DMS79 (cell line): ENCODE measurements around the gene MRPS15.
"Not testable (repeated sequence)": the region's sequence is repeated elsewhere in the genome, so short reads cannot be mapped to it uniquely, and the experiment has no call there.

Experiments used
- DNase-seq: peaks from one replicate; lab custom pipeline; 2025; lab: John Stamatoyannopoulos, UW

MRPS15 gene

DNA sequence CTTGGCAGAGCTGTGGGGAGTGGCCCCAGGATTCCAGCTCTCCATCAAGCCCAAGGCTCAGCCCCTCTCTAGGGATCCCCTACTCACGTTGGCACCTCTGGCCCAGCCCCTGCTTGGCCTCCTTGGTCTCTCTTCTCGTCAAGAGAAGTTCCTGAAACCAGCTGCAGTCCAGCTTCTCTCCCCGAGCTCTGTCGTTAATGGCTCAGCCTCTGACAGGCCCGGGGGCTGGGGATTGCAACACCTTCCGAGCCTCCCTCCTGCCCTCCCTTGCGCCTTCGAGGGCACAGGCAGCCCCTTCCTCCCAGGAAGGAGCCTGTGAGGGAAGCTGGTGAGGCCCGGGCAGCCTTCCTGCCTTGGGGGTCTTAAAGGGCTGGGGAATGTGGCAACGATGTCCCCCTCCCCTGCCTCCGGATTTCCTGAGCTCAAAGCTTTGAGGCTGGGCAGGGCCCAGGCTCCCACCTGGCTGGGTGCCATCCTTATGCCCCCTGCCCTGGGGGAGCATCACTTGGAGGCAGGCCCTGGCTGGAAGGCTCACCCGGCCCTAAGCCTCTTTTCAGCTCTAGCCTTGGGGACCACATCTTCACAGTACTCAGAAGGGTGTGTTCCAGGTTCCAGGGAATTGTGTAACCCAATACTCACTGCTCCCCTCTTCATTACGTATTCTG is 18.7 kb upstream of the MRPS15 start, which contains the start of gene CSF3R:
TSS of gene CSF3R (minus strand) at position 190 of the 665 bp plus-strand sequence. CDS start 3,417 bp downstream, outside the sequence.
- DNase-seq, result no peak

GRCh38 chr1:36481771-36482723 is 17.9 kb upstream of the MRPS15 start:
- no peak for DNase-seq

DNA sequence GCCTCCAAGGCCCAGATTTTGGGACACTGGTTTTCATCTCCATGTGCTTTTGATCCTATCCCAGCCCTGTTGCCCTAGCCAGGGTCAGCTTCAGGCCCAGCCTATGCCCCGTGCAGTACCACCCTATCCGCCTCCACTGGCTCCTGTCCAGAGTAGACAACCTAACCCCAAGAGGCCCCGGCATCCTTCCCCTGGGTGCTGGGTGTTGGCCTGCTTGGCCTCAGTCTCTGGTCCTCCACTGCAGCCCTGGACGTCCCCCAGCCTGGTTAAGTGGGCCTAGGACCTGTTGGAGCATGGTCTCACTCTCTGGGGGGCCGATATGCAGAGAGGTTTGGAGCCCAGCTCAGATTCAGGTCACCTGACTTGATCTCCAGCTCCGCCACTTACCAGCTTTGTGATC is 16.9 kb upstream of the MRPS15 start:
- no peak for DNase-seq

DNA sequence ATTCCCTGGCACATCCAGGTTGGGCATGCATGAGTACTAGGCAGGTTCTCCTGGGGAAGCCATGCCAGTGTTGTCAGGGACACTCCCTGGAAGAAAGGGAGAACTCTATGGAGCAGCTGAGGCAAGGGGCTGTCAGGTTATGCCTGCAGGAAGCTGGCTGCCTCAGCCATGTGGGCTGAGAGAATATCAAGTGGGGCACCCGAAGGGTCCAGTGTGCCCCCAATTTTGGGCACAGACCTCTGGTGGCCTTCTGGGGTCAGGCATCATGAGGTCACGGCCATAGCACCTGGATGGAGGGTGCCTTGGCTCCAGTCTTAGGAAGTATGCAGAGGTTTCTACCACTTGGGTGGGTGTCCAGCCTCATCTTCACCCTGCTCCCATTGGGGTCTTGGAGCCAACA is 16.0 kb upstream of the MRPS15 start:
- DNase-seq, result no peak

GRCh38 chr1:36479505-36480051 is 15.4 kb upstream of the MRPS15 start:
- DNase-seq, result no peak

DNA sequence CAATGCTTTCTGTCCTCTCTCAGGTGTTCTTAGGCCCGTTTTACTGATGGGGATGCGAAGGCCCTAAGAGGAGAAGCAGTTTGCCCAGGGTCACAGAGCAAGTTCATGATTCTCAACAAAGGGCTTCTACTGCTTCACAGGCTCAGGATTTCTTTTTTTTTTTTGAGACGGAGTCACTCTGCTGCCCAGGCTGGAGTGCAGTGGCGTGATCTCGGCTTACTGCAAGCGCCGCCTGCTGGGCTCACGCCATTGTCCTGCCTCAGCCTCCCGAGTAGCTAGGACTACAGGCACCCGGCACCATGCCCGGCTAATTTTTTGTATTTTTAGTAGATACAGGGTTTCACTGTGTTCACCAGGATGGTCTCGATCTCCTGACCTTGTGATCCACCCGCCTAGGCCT is 13.4 kb upstream of the MRPS15 start:
- DNase-seq, result not testable (repeated sequence)

DNA sequence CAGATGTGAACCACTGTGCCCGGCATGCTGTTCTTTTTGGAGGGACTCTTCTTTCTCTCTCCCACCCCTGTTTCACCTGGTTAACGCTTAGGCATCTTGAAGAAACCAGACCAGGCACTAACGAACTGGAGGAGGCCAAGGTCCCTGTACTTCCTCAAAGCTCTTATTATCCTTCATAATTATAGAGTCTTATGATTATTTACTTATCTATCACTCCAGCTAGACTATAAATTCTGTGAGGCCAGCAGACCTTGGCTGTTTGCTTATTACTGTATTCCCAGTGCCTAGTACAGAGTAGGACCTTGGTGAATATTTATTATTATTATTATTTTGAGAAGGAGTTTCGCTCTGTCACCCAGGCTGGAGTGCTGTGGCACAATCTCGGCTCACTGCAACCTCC is 12.8 kb upstream of the MRPS15 start:
- no peak for DNase-seq

DNA sequence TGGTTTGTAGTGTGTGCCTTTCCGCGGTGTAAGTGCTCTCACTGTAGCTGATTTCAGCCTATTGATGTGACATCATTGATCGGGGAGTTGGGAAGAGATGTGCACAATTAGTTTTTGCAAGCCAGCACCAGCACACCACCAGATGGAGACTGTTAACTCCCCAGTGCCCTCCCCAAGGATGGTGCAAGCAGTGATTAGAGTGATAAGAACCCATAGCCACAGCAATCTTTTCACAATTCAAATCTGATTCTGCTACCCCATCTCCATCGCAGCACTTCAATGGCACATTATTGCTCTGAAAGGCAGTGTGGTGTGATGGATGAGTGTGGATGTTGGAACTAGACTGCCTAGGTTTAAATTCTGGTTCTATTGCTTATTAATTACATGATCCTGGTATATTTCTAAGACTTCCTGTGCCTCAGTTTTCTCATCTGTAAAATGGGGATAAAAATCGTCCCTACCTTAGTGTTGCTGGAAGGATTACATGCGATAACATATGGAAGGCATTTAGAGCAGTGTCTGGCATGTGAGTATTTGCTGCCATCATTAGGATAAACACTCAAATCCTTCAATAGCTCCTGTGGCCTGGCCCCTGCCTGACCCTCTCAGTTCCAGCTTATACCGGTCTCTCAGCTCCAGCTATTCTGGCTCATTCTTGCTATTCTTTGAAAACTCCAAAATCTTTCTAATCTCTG is 11.9 kb upstream of the MRPS15 start:
- DNase-seq, result no peak

DNA sequence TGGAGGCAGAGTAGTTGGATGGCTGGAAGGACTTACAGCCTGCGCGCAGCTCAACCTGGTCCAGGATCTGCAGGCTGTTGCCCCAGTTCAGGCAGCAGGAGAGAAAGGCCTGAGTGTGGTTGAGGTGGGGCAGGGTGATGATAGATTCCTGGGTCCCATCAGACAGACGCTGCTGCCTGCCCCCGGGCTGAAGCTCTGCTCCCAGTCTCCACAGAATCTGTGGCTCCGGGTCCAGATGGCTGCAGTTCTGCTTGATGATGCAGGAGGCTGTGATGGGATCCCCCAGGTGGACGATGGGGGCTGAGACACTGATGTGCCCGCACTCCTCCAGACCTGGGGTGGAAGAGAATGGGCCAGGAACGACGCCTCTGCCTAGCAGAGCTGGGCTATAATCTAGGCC is 11.2 kb upstream of the MRPS15 start:
- no peak for DNase-seq

- no peak for DNase-seq
These were observed 8.5 kb upstream of the MRPS15 start for GRCh38 chr1:36472656-36473055.

- no peak for DNase-seq
These were observed 7.9 kb upstream of the MRPS15 start for GRCh38 chr1:36471830-36472641.

GRCh38 chr1:36469163-36469562 is 5.0 kb upstream of the MRPS15 start:
- no peak for DNase-seq

- DNase-seq, result no peak
These were observed 3.7 kb upstream of the MRPS15 start for GRCh38 chr1:36467700-36468455.

GRCh38 chr1:36467027-36467410 is 2.8 kb upstream of the MRPS15 start:
- no peak for DNase-seq

- no peak for DNase-seq
These were observed 2.3 kb upstream of the MRPS15 start for GRCh38 chr1:36466370-36467026.

GRCh38 chr1:36465731-36466369 is 1.7 kb upstream of the MRPS15 start:
- no peak for DNase-seq

DNA sequence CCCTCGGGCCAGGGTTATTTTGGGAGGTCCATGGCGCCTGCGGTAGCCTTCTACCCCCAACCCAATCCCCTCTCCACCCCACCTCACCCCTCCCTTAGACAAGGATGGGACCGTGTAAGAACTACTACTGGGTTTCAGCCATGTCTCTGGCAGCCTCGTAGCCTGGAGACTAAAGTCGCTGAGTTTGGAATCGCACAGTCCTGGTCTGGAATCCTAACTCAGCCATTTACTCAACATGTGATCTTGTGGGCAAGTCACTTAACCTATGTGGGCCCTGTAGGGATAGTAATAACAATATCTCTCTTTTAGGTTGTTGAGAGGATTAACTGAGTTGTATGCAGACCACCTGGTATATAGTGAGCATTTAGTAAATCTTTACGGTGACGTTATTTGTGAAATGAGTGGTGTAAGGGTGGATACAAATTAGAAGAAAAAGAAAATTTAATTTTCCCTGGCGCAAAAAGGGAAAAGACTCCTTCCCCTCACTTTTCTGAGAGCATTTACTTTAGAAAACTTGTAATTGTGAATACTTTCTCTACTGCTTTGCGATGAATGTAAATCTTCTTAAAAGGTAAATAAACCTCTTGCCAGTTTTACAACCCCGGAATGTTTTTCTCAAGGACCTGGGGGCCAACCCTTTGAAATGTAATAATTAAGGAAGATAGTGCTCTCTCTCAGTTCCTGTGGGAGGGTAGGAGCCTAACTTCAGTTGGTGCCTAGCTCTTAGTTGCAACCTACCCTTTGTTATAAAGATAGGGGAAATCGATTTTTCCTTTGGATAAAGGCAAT is 615 bp upstream of the MRPS15 start:
- peak; percentile 63 for DNase-seq

DNA sequence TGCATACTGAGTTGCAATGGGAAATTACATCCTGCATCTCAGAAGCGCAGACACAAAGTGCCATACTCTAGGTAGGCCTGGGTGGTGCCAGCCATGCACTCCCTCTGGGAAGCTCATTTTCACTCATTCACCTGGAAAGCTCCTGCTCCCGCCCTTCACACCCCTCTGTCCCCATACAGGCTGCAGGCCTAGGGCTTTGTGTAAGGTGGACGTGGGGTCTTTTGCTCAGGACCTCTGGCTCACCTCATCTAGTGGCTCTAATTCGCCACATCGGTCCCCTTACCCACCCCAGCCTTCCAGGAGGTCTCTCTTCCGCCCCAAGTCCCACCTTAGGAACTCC is 751 bp downstream of the MRPS15 start:
- no peak for DNase-seq

- DNase-seq, result no peak
These were observed 5.3 kb downstream of the MRPS15 start for GRCh38 chr1:36458910-36459309.
